Tibial nerve (tissue), 4 donors: Measurements from ENCODE around the gene ABCA10.

Source experiments
- EP300 ChIP-seq, 2 donors: sonication (generic); formaldehyde crosslinking; IDR thresholded peaks; one replicate each; pipeline ENCODE4 v1.6.1; 2017; ENCODE audit warnings: antibody characterized with exemption in 2 of 2, mild to moderate bottlenecking in 1 of 2
- TF ChIP-seq, protein P1 (sequence below), 5 experiments: fragments of 200-600 bp in 3 of 5; fragments of 450-650 bp in 2 of 5; sonication (generic) in 3 of 5; IDR thresholded peaks; one replicate each; pipeline ENCODE4 v1.5.1; 2016 to 2019; ENCODE audit warnings: antibody characterized with exemption in 5 of 5, mild to moderate bottlenecking in 3 of 5, moderate library complexity in 2 of 5

DNA sequence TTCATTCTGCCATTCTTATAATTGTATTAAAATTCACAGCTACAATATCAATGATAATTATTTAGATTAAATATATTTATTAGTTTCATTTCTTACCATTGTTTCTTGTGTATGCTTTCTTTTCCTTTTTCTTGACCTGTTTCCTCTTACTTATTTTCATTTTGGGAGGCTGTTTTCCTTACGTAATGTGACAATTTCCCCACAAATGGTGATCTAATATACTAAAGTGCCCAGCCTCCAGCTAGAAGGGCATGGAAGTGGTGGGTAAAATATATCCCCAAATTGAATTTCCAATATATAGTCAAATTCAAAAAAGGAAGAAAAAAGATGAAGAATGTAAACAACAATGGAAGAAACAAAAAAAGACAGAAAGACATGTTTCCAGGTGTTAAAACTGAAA is 85.5 kb downstream of the ABCA10 start:
- TF ChIP-seq, protein P1, sequence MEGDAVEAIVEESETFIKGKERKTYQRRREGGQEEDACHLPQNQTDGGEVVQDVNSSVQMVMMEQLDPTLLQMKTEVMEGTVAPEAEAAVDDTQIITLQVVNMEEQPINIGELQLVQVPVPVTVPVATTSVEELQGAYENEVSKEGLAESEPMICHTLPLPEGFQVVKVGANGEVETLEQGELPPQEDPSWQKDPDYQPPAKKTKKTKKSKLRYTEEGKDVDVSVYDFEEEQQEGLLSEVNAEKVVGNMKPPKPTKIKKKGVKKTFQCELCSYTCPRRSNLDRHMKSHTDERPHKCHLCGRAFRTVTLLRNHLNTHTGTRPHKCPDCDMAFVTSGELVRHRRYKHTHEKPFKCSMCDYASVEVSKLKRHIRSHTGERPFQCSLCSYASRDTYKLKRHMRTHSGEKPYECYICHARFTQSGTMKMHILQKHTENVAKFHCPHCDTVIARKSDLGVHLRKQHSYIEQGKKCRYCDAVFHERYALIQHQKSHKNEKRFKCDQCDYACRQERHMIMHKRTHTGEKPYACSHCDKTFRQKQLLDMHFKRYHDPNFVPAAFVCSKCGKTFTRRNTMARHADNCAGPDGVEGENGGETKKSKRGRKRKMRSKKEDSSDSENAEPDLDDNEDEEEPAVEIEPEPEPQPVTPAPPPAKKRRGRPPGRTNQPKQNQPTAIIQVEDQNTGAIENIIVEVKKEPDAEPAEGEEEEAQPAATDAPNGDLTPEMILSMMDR (IDR thresholded peaks at IDR 0.05) = no peak
- no peak for TF ChIP-seq EP300 (IDR thresholded peaks at IDR 0.05)
